KMS-11 (cell line): Measurements from ENCODE around the gene ENGASE.

Experiments
- H2AFZ ChIP-seq: fragments of 200-600 bp; sonication (generic); 2 replicates; pipeline ENCODE4 v1.6.1; 2016; ENCODE audit warnings: antibody characterized with exemption, mixed run types, low read depth
- H3K27ac ChIP-seq: fragments of 200-600 bp; sonication (generic); 2 replicates; pipeline ENCODE4 v1.6.1; 2016; ENCODE audit warnings: mild to moderate bottlenecking, mixed run types
- H3K27me3 ChIP-seq: fragments of 200-600 bp; sonication (generic); 2 replicates; pipeline ENCODE4 v1.6.1; 2017; ENCODE audit warnings: mild to moderate bottlenecking, low read depth, mixed run types, moderate library complexity; ENCODE audit not compliant: insufficient read depth
- H3K36me3 ChIP-seq: fragments of 200-600 bp; sonication (generic); 2 replicates; pipeline ENCODE4 v1.6.1; 2017; ENCODE audit warnings: mild to moderate bottlenecking, mixed run types; ENCODE audit not compliant: insufficient read depth
- H3K4me1 ChIP-seq: fragments of 200-600 bp; sonication (generic); 2 replicates; pipeline ENCODE4 v1.6.1; 2016; ENCODE audit warnings: mild to moderate bottlenecking, low read depth, mixed run types; ENCODE audit not compliant: poor library complexity, severe bottlenecking
- H3K4me2 ChIP-seq: fragments of 200-600 bp; sonication (generic); 2 replicates; pipeline ENCODE4 v1.7.0; 2016; ENCODE audit warnings: mild to moderate bottlenecking, mixed run types
- H3K4me3 ChIP-seq: fragments of 200-600 bp; sonication (generic); IDR thresholded peaks from 2 replicates; pipeline ENCODE4 v1.6.1; 2017; ENCODE audit warnings: low read depth, low read length, mixed read lengths; ENCODE audit not compliant: insufficient read depth
- H3K79me2 ChIP-seq: fragments of 200-600 bp; sonication (generic); 2 replicates; pipeline ENCODE4 v1.6.1; 2016; ENCODE audit warnings: low read depth, mixed run types; ENCODE audit not compliant: insufficient read depth
- H3K9ac ChIP-seq: fragments of 200-600 bp; sonication (generic); 2 replicates; pipeline ENCODE4 v1.6.1; 2016; ENCODE audit warnings: mild to moderate bottlenecking, mixed run types
- H4K20me1 ChIP-seq: fragments of 200-600 bp; sonication (generic); 2 replicates; pipeline ENCODE4 v1.6.1; 2016; ENCODE audit warnings: mild to moderate bottlenecking, mixed run types; ENCODE audit not compliant: insufficient read depth
- TF ChIP-seq, protein P1 (sequence below): fragments of 200-600 bp; sonication (generic); conservative IDR thresholded peaks from 2 replicates; pipeline ENCODE4 v1.6.1; 2017; ENCODE audit warnings: low read depth, mild to moderate bottlenecking, antibody characterized with exemption, low read length, moderate library complexity, mixed read lengths

ENGASE gene

DNA sequence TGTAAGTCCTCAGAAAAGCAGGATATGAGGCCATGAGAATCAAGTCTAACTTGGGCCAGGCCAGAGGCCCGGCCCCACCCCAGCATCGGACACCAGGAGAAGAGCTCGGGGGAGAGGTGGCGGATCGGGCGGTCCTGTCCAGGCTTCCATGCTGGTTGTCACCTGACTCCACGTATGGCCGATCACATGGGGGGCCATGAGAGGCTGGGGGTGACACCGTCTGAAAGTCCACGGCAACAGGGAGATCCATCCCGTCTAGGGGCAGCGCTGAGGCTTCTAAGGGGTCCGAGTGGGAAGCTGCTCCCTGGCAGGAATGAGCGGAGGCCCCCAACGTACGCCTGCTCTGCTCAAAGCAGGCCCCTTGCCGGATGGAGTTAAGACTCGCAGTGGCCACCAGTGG is 25.8 kb downstream of the ENGASE start:
- Histone ChIP-seq H2AFZ (no peak overlapping the region), H3K27ac (no peak overlapping the region), H3K4me2 (no peak overlapping the region), H4K20me1 (no peaks in the 10 kb centered on the region), H3K9ac (no peak overlapping the region), H3K36me3 (no peaks in the 10 kb centered on the region), H3K4me3 (no peak overlapping the region), H3K27me3 (peaks cover 96% of the 10 kb centered on the region), H3K79me2 (no peaks in the 10 kb centered on the region), H3K4me1 (no peaks in the 10 kb centered on the region)
- TF ChIP-seq, protein P1, sequence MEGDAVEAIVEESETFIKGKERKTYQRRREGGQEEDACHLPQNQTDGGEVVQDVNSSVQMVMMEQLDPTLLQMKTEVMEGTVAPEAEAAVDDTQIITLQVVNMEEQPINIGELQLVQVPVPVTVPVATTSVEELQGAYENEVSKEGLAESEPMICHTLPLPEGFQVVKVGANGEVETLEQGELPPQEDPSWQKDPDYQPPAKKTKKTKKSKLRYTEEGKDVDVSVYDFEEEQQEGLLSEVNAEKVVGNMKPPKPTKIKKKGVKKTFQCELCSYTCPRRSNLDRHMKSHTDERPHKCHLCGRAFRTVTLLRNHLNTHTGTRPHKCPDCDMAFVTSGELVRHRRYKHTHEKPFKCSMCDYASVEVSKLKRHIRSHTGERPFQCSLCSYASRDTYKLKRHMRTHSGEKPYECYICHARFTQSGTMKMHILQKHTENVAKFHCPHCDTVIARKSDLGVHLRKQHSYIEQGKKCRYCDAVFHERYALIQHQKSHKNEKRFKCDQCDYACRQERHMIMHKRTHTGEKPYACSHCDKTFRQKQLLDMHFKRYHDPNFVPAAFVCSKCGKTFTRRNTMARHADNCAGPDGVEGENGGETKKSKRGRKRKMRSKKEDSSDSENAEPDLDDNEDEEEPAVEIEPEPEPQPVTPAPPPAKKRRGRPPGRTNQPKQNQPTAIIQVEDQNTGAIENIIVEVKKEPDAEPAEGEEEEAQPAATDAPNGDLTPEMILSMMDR = no peak

DNA sequence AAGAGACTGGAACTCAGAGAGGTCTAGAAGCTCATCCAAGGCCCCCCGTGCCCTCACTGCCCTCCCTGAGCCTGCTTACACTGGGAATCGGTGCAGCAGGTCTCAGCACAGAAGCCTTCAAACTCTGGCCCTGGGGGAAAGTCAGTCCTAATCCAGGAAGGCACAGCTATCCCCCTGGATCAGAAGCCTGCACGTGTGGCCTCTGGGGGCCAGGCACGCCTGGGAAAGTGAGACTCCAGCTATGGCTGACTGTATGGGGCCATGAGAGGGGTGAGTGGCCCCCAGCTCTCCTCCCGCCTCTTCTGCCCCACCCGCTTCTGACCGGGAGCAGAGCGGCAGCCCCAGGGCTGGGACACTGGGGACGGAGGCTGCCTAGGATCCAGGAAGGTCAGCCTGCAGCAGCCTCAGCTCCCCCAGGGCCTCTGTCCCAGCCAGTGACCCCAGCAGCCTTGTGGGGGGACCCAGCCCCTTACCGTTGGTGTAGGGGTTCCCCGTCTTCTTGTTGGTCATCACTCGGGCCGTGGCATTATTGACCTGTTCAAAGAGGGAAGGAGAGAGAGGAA is 26.6 kb downstream of the ENGASE start:
- Histone ChIP-seq H3K79me2 (no peaks in the 10 kb centered on the region), H3K9ac (no peak overlapping the region), H3K4me2 (no peak overlapping the region), H3K4me3 (no peak overlapping the region), H4K20me1 (no peaks in the 10 kb centered on the region), H3K36me3 (no peaks in the 10 kb centered on the region), H2AFZ (no peak overlapping the region), H3K27me3 (peaks cover 96% of the 10 kb centered on the region), H3K27ac (no peak overlapping the region), H3K4me1 (no peaks in the 10 kb centered on the region)
- TF ChIP-seq, protein P1 = no peak

DNA sequence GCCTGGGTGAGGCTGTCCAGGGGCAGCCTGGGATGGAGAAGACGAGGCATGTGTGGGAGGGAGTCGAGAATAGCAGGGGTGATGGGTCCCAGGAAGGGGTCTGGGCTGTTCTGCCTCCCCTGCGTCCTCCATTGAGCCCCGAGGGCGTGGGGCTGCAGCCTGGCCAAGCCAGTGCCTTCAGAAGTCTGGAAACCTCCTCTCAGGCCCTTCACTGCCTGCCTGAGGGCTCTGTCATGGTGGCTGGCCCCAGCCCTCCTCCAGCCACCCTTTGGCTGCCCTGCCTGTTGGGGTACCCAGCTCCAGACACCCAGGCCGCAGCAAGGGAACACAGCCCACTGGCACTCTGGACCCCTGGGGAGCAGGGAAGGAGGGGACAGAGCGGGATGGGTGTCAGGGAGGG is 27.6 kb downstream of the ENGASE start:
- no peak overlapping the region for H3K4me2 ChIP-seq

DNA sequence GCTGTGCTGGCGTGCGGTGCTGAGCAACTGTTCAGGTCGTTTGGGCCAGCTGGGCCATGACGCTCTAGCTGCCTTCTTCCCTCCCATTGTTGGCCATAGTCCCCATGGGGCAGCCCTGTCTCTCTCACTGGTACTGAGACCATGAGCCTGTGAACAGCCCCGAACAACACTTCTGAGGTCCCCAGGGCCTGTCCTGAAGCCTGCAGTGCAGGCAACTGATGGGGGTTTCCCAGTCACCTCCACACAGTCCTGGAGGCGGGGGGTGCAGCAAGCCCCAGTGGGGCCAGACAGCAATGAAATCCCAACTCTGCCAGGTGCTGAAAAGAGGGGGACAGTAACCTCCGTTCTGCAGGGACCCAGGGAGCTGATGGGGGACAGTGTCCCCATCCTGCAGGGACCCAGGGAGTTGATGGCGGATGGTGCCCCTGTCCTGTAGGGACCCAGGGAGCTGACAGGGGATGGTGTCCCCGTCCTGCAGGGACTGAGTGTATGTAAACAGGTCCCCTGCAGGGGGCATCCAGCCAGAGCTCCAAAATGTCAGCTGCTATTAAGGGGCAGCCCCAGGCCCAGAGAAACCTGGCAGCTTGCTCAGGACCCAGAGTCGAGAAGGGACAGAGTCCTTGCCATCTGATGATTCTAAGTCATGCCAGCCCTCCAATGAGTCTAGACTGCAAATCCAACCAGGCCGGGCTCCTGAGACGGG is 30.4 kb downstream of the ENGASE start:
- H3K36me3 ChIP-seq = no peaks in the 10 kb centered on the region
- TF ChIP-seq, protein P1 = no peak

More for the DNA sequence above, 27.6 kb downstream of the ENGASE start:
- no peak overlapping the region for H3K9ac ChIP-seq
- no peak overlapping the region for H3K27ac ChIP-seq
- no peak overlapping the region for H3K4me3 ChIP-seq
- no peak overlapping the region for H2AFZ ChIP-seq
- H3K27me3 ChIP-seq = peaks cover 96% of the 10 kb centered on the region
- no peaks in the 10 kb centered on the region for H4K20me1 ChIP-seq
- no peaks in the 10 kb centered on the region for H3K4me1 ChIP-seq
- no peaks in the 10 kb centered on the region for H3K36me3 ChIP-seq
- TF ChIP-seq, protein P1 = no peak
- H3K79me2 ChIP-seq = no peaks in the 10 kb centered on the region

More for the DNA sequence above, 30.4 kb downstream of the ENGASE start:
- Histone ChIP-seq H3K9ac (no peak overlapping the region), H3K4me1 (no peaks in the 10 kb centered on the region), H3K79me2 (no peaks in the 10 kb centered on the region), H3K27ac (no peak overlapping the region), H3K27me3 (peaks cover 98% of the 10 kb centered on the region), H3K4me2 (no peak overlapping the region), H4K20me1 (no peaks in the 10 kb centered on the region), H3K4me3 (no peak overlapping the region), H2AFZ (no peak overlapping the region)
